Measurements from ENCODE around the gene RNASEH2A.
A peak's percentile ranks its signal among the peaks of the same experiment; 100 is the strongest.
"Not testable (repeated sequence)": the region's sequence is repeated elsewhere in the genome, so short reads cannot be mapped to it uniquely, and the experiment has no call there.

RNASEH2A gene

GRCh38 chr19:12834566-12834943 lies 28.2 kb downstream of the RNASEH2A start, which contains the start of gene RTBDN:
Gene RTBDN (minus strand): TSS chr19:12834579. CDS start chr19:12829979, 4,600 bp downstream.
- DNase-seq = no peak

- no peak for DNase-seq
Observed at GRCh38 chr19:12834976-12835757, 28.8 kb downstream of the RNASEH2A start.

- DNase-seq = no peak
Observed at GRCh38 chr19:12836529-12836863, 30.1 kb downstream of the RNASEH2A start.

GRCh38 chr19:12837225-12837624 lies 30.8 kb downstream of the RNASEH2A start:
- no peak for DNase-seq

GRCh38 chr19:12838182-12838885 lies 31.9 kb downstream of the RNASEH2A start, which contains the start of gene MAST1:
Gene MAST1 (plus strand): TSS chr19:12838515. CDS start chr19:12838573, 58 bp downstream.
- peak; percentile 82 for DNase-seq

GRCh38 chr19:12838886-12839756 lies 32.7 kb downstream of the RNASEH2A start:
- no peak for DNase-seq

- DNase-seq = no peak
Observed at GRCh38 chr19:12840091-12841079, 34.0 kb downstream of the RNASEH2A start.

GRCh38 chr19:12841094-12841493 lies 34.7 kb downstream of the RNASEH2A start:
- DNase-seq = no peak

- no peak for DNase-seq
Observed at GRCh38 chr19:12842511-12842910, 36.1 kb downstream of the RNASEH2A start.

- DNase-seq = no peak
Observed at GRCh38 chr19:12843328-12843727, 36.9 kb downstream of the RNASEH2A start.

GRCh38 chr19:12843999-12844732 lies 37.8 kb downstream of the RNASEH2A start:
- DNase-seq = no peak

GRCh38 chr19:12846613-12847012 lies 40.2 kb downstream of the RNASEH2A start:
- not testable (repeated sequence) for DNase-seq

- peak; percentile 63 for DNase-seq
Observed at GRCh38 chr19:12847159-12848139, 41.1 kb downstream of the RNASEH2A start.

GRCh38 chr19:12856653-12857052 lies 50.3 kb downstream of the RNASEH2A start:
- DNase-seq = no peak

- DNase-seq = no peak
Observed at GRCh38 chr19:12858041-12858928, 51.9 kb downstream of the RNASEH2A start.

- no peak for DNase-seq
Observed at GRCh38 chr19:12859546-12859945, 53.2 kb downstream of the RNASEH2A start.
